HG02759 (cell line): ENCODE results near the gene C17orf100.
"Not testable (repeated sequence)": the region's sequence is repeated elsewhere in the genome, so short reads cannot be mapped to it uniquely, and the experiment has no call there.

Source experiments
- ATAC-seq: cut with Tn5 transposase; IDR thresholded peaks from one replicate; pipeline ENCODE4 v1.9.1; 2021; ENCODE audit warnings: mild to moderate bottlenecking, moderate library complexity; ENCODE audit not compliant: unreplicated experiment

The C17orf100 gene

DNA sequence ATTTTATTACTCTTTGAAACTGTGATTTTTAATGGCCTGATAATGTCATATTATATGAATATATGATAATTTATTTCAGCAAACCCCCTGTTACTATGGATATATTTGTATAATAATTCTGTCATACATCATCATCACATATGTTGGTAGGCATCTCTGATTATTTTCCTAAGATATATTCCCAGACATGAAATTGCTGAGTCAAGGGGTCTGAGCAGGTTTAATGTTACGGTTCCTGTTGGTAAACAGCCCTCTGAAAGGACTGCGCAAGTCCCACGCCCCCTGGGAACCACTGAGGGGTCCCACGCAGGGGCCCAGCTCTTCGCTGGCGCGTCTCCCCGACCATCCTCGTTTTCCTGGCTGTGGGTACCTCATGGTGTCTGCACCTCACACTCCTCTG, 37.4 kb downstream of the C17orf100 start:
- no peak for ATAC-seq

DNA sequence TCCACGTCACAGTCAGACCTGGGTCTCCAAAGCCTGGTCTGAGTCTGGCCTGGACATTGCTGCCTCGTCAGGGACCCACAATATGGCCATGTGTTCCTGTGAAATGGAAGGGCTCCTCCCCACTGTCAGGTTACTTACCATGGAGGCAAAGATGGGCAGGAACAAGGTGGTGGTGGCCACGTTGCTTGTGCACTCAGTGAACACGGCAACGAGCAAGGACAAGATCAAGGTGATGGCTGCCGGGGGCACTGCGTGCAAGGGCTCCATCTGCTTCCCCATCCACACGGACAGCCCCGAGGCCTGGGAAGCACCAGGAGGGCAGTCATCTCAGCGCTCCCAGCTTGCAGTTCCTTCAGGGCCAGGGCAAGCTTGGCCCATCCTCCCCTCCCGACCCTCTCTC, 39.1 kb downstream of the C17orf100 start:
- ATAC-seq, result no peak

DNA sequence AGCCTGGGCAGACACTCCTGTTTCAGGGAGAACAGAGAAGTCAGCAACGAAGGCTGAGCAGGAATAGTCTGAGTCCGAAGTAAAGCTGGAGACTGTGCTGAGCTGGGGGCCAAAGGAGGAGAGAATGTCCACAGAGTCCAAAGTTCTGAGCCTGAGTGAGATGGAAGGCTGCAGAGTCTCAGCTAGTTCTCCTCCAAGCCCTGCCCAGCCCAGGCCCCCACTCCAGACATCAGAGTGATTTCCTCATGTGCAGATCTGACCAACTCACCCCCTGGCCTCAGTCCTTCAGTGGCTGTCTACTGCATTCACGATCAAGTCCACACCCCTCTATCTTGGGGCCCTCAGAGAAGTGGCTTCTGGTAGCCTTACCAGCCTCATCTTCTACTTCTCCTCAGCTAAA, 40.0 kb downstream of the C17orf100 start:
- ATAC-seq, result no peak

DNA sequence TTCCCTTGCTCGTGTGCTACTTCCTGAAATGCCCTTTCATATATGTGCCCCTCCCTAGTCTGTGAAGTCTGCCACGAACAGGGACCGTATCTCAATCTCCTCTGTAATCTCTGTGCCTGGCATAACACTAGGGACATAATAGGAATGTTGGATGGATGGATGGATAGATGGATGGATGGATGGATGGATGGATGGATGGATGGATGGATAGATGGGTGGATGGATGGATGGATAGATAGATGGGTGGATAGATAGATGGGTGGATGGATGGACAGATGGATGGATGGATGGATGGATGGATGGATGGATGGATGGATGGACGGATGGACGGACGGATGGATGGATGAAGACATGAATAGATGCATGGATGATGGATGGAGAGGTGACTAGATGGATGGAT, 40.4 kb downstream of the C17orf100 start:
- ATAC-seq, result not testable (repeated sequence)

DNA sequence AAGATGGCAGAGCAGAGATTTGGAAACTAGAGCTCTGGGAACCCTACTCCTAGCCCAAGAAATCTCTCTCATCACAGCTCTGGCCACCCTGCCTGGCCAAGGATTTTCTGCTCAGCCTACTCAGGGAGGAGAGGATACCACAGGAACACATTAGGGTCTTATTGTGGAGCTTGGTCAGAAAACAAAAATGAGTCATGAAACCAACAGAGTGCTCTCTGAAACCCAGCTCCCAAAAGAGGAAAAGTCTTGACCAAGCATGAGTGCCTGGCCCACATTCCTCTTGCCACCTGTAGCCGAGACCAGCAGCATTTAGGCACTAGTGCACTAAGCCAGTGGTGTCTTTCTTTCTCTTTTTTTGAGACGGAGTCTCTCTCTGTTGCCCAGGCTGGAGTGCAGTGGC, 43.5 kb downstream of the C17orf100 start:
- no peak for ATAC-seq

DNA sequence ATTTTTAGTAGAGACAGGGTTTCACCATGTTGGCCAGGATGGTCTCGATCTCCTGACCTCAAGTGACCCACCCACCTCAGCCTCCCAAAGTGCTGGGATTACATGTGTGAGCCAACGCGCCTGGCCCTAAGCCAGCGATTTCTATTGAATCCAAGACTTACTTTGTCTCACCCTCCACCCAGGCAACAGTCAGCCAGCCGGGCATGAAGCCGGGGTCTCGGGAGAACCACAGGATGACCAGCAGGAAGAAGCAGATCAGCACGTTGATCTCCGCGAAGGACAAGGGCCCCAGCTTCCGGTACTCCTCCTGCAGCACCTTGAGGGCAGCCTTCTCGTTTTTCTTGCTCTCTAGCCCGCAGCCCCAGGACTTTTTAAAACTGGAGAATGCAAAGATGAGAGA, 44.0 kb downstream of the C17orf100 start:
- no peak for ATAC-seq

DNA sequence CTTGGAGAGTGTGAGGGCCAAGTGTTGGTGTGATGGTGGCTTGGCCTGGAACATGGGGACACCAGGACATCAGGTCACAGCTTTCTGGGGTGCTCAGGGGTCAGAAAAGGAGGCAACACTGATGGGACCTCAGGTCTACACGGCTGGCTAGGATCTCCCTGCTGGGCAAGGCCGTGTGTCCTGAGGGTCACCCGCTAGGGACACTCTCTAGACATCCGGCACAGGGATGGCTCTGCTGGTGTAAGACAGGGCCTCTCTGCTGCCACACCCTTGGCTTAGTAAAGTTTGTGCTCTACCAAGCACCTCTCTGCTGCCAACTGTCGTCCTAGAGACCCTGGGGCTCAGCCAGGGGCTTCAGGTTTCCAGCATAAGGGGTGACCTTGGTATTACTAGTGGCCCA, 45.3 kb downstream of the C17orf100 start:
- ATAC-seq, result no peak

DNA sequence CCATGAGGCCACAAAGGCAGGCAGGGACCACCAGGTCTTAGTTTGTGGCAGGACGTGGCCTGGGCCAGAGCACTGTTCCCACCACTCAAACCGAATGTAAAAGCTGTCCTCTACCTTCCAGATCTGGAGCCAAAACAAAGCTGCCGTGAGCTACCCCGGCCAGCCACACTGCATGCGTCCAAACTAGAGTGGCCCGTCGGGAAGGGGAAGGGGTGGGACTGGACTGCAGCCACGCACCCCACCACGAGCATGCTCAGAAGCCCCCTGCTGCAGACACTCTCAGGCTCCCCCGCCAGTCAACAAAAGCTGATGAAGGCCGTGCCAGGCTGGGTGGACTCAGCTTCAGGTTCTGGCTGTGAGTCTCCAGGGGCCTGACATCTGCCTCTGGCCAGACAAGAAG, 46.4 kb downstream of the C17orf100 start:
- ATAC-seq, result no peak

DNA sequence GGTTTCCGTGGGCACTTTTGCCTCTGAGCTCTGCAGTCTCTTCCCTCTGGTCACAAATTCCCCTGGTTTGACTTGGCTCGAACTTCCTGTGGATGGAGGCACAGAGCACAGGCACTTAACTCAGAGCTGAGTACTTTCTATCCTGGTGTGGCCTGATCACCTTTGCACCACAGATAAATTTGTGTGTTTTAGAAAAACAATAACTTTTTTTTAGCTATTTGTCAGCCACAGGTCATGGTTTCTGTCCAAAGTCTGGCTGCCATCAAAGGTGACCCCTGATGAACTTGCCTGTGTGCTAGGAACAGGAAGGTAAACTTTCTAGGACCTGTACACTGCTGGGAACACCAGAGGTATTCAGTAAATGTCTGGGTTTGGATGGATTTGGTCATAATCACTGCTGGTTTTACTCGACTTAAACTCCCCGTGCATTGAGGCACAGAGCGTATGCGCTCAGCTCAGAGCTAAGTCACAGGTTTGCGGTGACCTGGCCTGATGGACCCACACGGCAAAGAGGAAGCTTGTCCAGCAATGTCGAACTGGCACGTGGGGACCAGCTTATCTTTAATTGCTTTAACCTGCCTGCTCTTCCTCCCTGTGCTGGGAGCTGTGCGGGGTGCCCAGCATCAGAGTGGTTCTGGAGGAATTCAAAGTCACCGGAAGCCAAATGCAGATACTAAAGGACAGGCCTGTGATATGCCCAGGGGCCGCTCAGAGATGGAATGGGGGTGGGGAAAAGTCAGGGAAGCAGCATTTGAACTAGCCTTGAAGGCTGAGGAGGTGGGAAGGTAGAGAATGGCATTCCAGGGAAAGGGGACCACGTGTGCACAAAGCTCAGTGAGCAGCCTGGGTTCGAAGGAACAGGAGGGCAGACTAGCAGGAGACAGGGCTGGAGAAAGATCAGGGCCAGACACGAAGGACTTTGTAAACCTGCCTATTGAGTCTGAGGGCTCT, 48.7 kb downstream of the C17orf100 start:
- no peak for ATAC-seq

DNA sequence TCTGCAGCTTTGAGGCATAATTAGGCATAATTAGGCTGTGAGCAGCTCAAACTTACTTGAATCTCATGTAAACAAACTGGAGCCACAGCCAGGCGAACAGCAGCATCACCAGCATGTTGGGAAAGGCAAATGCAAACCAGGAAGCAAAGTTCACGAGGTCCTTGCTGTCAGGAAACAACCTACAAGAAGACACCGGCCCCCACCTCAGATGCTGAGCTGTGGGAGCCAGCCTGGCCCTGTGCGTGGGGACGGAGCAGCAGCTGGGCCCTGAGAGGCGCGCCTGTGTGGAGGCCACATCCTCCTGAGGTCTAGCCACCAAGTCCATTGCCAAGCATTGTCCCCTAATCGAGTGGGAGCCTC, 49.4 kb downstream of the C17orf100 start:
- ATAC-seq, result no peak

DNA sequence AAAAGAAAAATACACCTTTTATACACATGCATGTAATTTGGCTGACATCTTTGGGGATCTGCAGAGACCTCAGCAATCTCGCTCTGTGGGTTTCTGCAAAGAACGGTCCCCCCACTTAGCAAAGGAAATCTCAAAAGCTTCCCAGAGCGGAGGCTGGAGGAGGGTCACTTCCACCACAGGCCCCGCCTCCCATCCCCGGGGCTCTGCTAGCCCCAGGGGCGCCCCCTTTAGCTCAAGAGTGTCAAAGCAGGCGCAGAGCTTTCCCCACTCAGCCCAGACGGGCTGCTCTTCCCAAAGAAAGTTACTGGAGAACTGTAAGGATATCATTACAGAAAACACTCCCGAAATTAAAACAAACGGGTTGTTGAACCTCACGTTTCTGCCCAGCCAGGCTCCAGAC, 50.2 kb downstream of the C17orf100 start:
- ATAC-seq, result no peak

DNA sequence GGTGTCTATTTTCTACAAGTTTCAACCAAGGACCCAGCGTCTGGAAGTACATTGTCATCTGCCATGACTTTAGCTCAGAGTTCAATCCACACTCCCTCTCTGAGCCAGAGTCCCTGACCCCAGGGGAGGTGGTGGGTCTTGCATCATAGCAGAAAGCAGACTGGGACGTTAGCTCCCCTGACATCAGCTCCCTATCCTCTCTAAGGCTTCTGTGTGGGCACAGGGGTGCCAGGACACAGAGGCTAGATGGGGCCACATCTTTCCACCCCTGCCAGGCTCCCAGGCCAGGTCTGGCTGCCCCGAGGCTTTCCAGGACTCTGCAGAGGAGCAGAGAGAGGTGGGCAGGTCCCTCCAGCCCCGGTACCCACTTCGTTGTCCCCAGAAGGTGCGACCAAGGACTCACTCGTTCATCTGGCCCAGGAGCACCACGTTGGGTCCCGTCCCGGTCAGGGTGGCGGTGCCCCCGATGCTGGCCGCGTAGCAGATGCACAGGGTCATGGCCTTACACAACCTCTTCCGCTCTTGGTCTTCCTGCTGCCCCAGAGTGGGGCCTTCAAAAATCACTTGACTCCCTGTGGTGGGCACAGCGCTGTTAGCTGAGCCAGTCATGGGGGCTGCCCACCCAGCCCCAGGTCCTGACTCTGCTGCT, 51.1 kb downstream of the C17orf100 start:
- ATAC-seq, result no peak
